Thyroid gland (tissue), 4 donors: ENCODE data around the gene MAGOHB. TPM values are rescaled to one million over a fixed set of nuclear protein-coding genes. Genes with fewer than 3 reads are reported as not detected.

Source experiments
- DNase-seq, 2 donors: peaks; one replicate each; pipeline ENCODE4 v3.0.0-alpha.2; 2019
- H3K27ac ChIP-seq, 3 donors: fragments of 200-600 bp; sonication (generic); 1 replicate in 2 of 3; 2 replicates in 1 of 3; pipeline ENCODE4 v1.5.1; 2016 to 2019; ENCODE audit warnings: mild to moderate bottlenecking in 1 of 3, moderate library complexity in 1 of 3
- H3K27me3 ChIP-seq: fragments of 200-600 bp; sonication (generic); one replicate; pipeline ENCODE4 v1.5.1; 2019
- H3K36me3 ChIP-seq, 2 donors: fragments of 200-600 bp; sonication (generic); one replicate each; pipeline ENCODE4 v1.5.1; 2016 to 2019
- H3K4me1 ChIP-seq, 2 donors: fragments of 200-600 bp; sonication (generic); one replicate each; pipeline ENCODE4 v1.5.1; 2017 to 2019
- H3K4me3 ChIP-seq, 3 donors: fragments of 200-600 bp; sonication (generic); replicated peaks in 1 of 3; 1 replicate in 2 of 3; 2 replicates in 1 of 3; pipeline ENCODE4 v1.5.1; 2016; ENCODE audit warnings: mild to moderate bottlenecking in 1 of 3
- H3K9me3 ChIP-seq: fragments of 200-600 bp; sonication (generic); one replicate; pipeline ENCODE4 v1.5.1; 2017
- POLR2A ChIP-seq, 2 donors: fragments of 450-650 bp; IDR thresholded peaks; one replicate each; pipeline ENCODE4 v1.6.1; 2017; ENCODE audit warnings: antibody characterized with exemption in 2 of 2, mild to moderate bottlenecking in 2 of 2, moderate library complexity in 1 of 2
- WGBS, 2 donors: methylation state at CpG; one replicate each; pipeline ENCODE4 v1.1.5; 2017; 5-methylcytosine and 5-hydroxymethylcytosine counted together
- intact Hi-C: fragments of 100-400 bp; cut with DNase I; formaldehyde crosslinking; loops from one replicate; pipeline ENCODE4 v1.15.1; 2023
- total RNA-seq, 4 donors: library from RNA; depleted of rRNA; stranded (reverse); fragments of >200 nt; gene quantifications; one replicate each; pipeline ENCODE4 v1.2.3, GENCODE V29; 2016
- TF ChIP-seq, protein P1 (sequence below), 6 experiments: fragments of 200-600 bp in 3 of 6; fragments of 450-650 bp in 3 of 6; sonication (generic) in 3 of 6; IDR thresholded peaks; one replicate each; pipeline ENCODE4 v1.5.1; 2016 to 2019; ENCODE audit warnings: antibody characterized with exemption in 6 of 6, mild to moderate bottlenecking in 2 of 6, inconsistent platforms in 1 of 6, moderate library complexity in 1 of 6

MAGOHB gene
- total RNA-seq, 4 donors from 2014 or later: 13.1 to 17.4 (median 14.5) TPM

DNA sequence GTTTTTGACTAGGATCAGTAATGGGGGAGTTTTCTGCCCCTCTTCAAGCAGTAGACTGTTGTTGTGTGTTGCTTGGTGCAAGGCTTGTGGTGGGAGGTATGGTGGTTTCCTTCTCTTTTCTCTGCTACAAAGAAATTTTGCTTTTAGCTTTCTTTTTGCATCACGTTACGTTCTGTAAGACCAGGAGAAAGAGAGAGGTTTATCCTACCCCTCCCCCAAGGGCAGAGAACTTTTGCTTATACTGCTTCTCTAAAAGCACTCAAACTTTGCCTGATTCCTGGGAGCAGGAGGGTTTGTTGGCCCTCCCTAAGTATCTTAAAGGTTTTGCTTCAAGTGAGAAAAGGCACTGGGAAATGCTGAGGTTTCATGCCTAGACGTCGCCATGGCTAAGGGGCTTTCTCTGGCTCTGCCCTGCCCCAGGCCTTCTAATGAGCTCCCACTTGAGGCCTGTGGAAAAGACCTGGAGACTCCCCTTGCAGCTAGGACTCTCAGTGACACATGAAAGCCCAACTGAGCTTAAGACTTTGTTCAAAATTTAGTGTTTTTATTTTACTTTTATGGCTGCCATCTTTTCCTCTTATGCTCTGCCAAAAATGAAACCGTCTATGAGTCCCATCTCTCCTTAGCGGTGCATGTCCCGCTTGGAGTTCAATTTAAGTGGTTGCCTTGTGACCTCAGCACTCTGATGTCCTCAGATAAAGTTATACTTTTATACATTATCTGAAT, 58.5 kb downstream of the MAGOHB start:
- Histone ChIP-seq H3K9me3 (no peaks in the 10 kb centered on the region), H3K4me3 (no peak overlapping the region), H3K4me1 (no peaks in the 10 kb centered on the region), H3K36me3 (no peaks in the 10 kb centered on the region), H3K27ac (no peak overlapping the region), H3K27me3 (no peaks in the 10 kb centered on the region)
- intact Hi-C loops: loop anchor here (10.0 kb wide), 1 partner anchor 230 kb away; no protein-coding TSS in a partner anchor
- DNase-seq: no peak
- 71 to 77% methylated on average over 7 of the region's 7 CpGs for WGBS, 2 donors
- TF ChIP-seq, protein P1, sequence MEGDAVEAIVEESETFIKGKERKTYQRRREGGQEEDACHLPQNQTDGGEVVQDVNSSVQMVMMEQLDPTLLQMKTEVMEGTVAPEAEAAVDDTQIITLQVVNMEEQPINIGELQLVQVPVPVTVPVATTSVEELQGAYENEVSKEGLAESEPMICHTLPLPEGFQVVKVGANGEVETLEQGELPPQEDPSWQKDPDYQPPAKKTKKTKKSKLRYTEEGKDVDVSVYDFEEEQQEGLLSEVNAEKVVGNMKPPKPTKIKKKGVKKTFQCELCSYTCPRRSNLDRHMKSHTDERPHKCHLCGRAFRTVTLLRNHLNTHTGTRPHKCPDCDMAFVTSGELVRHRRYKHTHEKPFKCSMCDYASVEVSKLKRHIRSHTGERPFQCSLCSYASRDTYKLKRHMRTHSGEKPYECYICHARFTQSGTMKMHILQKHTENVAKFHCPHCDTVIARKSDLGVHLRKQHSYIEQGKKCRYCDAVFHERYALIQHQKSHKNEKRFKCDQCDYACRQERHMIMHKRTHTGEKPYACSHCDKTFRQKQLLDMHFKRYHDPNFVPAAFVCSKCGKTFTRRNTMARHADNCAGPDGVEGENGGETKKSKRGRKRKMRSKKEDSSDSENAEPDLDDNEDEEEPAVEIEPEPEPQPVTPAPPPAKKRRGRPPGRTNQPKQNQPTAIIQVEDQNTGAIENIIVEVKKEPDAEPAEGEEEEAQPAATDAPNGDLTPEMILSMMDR (IDR thresholded peaks at IDR 0.05): no peak
- no peak for TF ChIP-seq POLR2A (IDR thresholded peaks at IDR 0.05)

DNA sequence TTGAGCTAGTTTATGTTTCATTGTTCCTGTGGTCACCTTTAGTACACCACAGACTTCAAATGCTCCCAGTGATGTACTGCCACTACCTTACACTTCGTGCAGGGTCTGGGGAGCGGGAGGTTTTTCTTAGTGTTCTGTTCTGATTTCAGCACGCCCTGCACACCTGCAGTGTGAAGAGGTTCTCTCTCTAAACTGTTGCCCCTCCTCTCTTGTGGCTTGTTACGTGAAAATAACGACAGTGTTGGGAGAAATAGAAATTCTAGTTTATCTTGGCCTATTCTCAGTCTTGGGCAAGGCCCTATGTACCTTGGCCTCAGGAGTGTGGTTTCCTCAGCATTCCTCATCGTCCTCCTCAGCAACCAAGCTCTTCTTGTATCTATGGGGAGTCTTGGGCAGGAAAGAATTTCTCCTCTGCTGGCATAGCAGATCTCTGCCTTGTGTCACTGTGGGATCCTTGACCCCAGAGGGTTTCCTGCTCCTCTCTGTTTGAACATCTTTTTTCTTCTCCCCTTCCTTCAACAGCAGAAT, 59.1 kb downstream of the MAGOHB start:
- intact Hi-C loops: loop anchor here (10.0 kb wide), 1 partner anchor 229 kb away; no protein-coding TSS in a partner anchor

More for the DNA sequence above, 59.1 kb downstream of the MAGOHB start:
- no peaks in the 10 kb centered on the region for H3K36me3 ChIP-seq
- no peak overlapping the region for H3K27ac ChIP-seq
- H3K27me3 ChIP-seq: no peaks in the 10 kb centered on the region
- H3K4me3 ChIP-seq: no peak overlapping the region
- TF ChIP-seq POLR2A (IDR thresholded peaks at IDR 0.05): no peak
- TF ChIP-seq, protein P1 (IDR thresholded peaks at IDR 0.05): no peak
- DNase-seq: peak in 1 of 2 donors; percentile 8
- H3K9me3 ChIP-seq: no peaks in the 10 kb centered on the region
- WGBS, 2 donors: 63 to 85% methylated on average over 6 of the region's 6 CpGs
- no peaks in the 10 kb centered on the region for H3K4me1 ChIP-seq

Other genes with a start within 250 kb of the MAGOHB start
- gene KLRK1, start 223.6 kb downstream of the MAGOHB start, total RNA-seq: 1 to 10 TPM; 1.1 to 6.4 (median 3.8) TPM
- gene KLRC4, start 203.9 kb downstream of the MAGOHB start, total RNA-seq: 1 to 10 TPM in 1 of 4 donors, not detected in 3; 2.4 TPM
- gene KLRC3, start 193.0 kb downstream of the MAGOHB start, total RNA-seq: not detected
- gene KLRC2, start 177.6 kb downstream of the MAGOHB start, total RNA-seq: under 1 TPM in 3 of 4 donors, not detected in 1; 0.33 to 0.98 (median 0.54) TPM
- 1 to 10 TPM in 3 of 4 donors, under 1 TPM in 1; 0.67 to 3.0 (median 1.7) TPM for gene KLRC1, start 160.2 kb downstream of the MAGOHB start, total RNA-seq
- 1 to 10 TPM in 2 of 4 donors, under 1 TPM in 1, not detected in 1; 0.45 to 2.0 (median 1.0) TPM for gene EIF2S3B, start 107.7 kb downstream of the MAGOHB start, total RNA-seq
- under 1 TPM in 1 of 4 donors, not detected in 3; 0.40 TPM for gene STYK1, start 60.4 kb upstream of the MAGOHB start, total RNA-seq
- gene YBX3, start 109.7 kb upstream of the MAGOHB start, total RNA-seq: 100 to 1,000 TPM; 123 to 351 (median 233) TPM
- gene TAS2R7, start 189.0 kb upstream of the MAGOHB start, total RNA-seq: 1 to 10 TPM in 1 of 4 donors, not detected in 3; 1.1 TPM
- gene TAS2R8, start 193.7 kb upstream of the MAGOHB start, total RNA-seq: under 1 TPM in 1 of 4 donors, not detected in 3; 0.49 TPM
- not detected for gene TAS2R9, start 196.6 kb upstream of the MAGOHB start, total RNA-seq
- 1 to 10 TPM; 1.6 to 2.8 (median 2.1) TPM for gene TAS2R10, start 212.7 kb upstream of the MAGOHB start, total RNA-seq
- gene PRR4, start 235.9 kb upstream of the MAGOHB start, total RNA-seq: 1 to 10 TPM; 4.3 to 8.7 (median 7.8) TPM